ENCODE results near the gene SAMM50. TPM values are rescaled to one million over a fixed set of nuclear protein-coding genes. Genes with fewer than 3 reads are reported as not detected.

SAMM50 gene
- total RNA-seq, 6 experiments from 2014 or later: 17.5 to 39.5 (median 21.0) TPM

DNA sequence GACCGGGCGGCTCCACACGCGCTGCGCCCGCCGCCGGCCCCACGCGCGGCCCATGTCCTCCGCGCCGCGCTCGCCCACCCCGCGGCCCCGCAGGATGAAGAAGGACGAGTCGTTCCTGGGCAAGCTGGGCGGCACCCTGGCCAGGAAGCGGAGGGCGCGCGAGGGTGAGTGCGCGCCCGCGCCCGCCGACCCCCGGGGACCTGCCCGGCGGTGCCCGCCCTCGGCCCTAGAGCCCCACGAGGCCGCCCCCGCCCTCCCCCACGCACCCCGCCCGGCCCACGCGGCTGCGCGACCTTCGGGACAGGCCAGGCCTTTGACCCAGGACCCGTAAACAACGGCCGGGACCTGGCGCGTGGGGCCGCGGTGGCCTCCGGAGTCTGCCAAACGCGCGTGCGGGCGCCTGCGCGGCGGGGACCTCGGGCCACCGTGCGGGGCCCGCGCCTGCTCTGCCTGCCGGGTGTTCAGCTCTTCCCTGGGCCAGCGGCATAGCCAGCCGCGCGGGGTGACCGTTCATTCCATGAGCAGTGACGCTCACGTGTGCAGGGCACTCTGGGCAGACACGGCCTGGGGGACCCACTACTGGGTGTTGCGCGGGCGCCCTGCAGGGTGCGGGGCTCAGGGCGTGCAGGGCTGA lies 69.2 kb downstream of the SAMM50 start, which contains the start of gene PARVB:
Gene PARVB (plus strand): TSS at position 15 of the 634 bp plus-strand sequence. CDS start 38 bp downstream, at position 53.
- no peaks in the 10 kb centered on the region for H3K36me3 ChIP-seq
- ATAC-seq: peak; percentile 5 to 49 (median 43)
- peak within 1 kb of the TSS; percentile 41 to 64 (median 58) for H3K4me3 ChIP-seq
- peaks cover 0 to 18% (median 9%) of the 10 kb centered on the region in 4 donors for H3K4me1 ChIP-seq
- DNase-seq: peak; percentile 48 to 75 (median 65)
- peak within 1 kb of the TSS; percentile 66 to 92 (median 79) for H3K27ac ChIP-seq
- no peaks in the 10 kb centered on the region for H3K9me3 ChIP-seq
- intact Hi-C loops (cut with DNase I): no loop called here
- 0% methylated on average over 5 of the region's 83 CpGs for WGBS (ENCODE audit: insufficient coverage, low coverage, low lambda C conversion rate, missing lambda C conversion rate)
- peak; percentile 11 for TF ChIP-seq POLR2A (IDR thresholded peaks at IDR 0.05)
- TF ChIP-seq, protein P1, sequence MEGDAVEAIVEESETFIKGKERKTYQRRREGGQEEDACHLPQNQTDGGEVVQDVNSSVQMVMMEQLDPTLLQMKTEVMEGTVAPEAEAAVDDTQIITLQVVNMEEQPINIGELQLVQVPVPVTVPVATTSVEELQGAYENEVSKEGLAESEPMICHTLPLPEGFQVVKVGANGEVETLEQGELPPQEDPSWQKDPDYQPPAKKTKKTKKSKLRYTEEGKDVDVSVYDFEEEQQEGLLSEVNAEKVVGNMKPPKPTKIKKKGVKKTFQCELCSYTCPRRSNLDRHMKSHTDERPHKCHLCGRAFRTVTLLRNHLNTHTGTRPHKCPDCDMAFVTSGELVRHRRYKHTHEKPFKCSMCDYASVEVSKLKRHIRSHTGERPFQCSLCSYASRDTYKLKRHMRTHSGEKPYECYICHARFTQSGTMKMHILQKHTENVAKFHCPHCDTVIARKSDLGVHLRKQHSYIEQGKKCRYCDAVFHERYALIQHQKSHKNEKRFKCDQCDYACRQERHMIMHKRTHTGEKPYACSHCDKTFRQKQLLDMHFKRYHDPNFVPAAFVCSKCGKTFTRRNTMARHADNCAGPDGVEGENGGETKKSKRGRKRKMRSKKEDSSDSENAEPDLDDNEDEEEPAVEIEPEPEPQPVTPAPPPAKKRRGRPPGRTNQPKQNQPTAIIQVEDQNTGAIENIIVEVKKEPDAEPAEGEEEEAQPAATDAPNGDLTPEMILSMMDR (IDR thresholded peaks at IDR 0.05): no peak
- no peaks in the 10 kb centered on the region for H3K27me3 ChIP-seq

DNA sequence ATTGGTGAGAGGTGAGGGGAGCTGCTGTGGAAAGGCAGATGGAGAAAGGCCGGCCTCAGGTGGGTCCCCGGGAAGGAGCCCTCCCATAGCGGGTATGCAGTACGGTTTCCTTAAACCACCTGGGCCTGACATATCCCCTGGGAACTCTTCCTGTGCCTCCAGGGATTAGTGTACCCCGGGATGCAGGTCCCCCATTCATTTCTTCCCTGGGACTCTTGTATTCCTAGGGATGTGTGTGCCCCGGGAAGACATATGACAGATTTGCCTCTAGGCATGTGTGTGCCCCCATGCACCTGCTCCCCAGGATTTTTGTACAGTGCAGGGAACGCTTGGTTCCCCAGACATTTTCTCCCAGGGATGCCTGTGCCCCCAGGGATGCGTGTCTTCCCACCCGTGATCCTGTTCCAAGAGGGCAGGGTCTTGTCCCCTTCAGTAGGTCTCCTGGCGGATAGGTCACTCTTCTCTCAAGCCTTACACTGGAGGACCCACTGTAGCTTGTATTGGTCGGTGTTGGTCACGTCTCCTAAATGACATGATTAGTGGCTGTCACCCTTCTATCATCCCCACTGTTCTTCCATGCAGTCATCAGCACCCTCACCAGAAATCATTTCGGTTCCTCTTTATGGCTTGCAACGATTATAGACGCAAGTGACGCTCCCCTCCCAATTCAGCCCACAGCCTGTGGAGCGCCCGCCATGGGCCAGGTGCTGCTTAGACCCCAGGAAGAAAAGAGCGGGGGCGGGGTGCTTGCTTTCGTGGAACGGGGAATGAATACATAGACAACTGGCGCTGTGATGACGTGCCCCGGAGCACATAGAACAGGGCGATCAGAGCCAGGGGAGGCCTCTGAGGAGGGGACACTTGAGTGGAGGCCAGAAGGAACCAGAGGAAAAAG lies 70.2 kb downstream of the SAMM50 start:
- intact Hi-C loops (cut with DNase I): no loop called here
- no peaks in the 10 kb centered on the region for H3K36me3 ChIP-seq
- no peaks in the 10 kb centered on the region for H3K27me3 ChIP-seq
- H3K4me1 ChIP-seq: peaks cover 0 to 23% (median 10%) of the 10 kb centered on the region in 4 donors
- ATAC-seq (peak in 2 of 4 donors; percentile 8 to 21), DNase-seq (peak in 1 of 3 donors; percentile 55)
- H3K4me3 ChIP-seq: peak overlapping the region; percentile 39 to 64 (median 58)
- peak overlapping the region; percentile 66 to 92 (median 79) for H3K27ac ChIP-seq
- H3K9me3 ChIP-seq: no peaks in the 10 kb centered on the region
- WGBS (ENCODE audit: insufficient coverage, low coverage, low lambda C conversion rate, missing lambda C conversion rate): 77% methylated on average over 19 of the region's 26 CpGs
- TF ChIP-seq, protein P1 (IDR thresholded peaks at IDR 0.05): no peak

DNA sequence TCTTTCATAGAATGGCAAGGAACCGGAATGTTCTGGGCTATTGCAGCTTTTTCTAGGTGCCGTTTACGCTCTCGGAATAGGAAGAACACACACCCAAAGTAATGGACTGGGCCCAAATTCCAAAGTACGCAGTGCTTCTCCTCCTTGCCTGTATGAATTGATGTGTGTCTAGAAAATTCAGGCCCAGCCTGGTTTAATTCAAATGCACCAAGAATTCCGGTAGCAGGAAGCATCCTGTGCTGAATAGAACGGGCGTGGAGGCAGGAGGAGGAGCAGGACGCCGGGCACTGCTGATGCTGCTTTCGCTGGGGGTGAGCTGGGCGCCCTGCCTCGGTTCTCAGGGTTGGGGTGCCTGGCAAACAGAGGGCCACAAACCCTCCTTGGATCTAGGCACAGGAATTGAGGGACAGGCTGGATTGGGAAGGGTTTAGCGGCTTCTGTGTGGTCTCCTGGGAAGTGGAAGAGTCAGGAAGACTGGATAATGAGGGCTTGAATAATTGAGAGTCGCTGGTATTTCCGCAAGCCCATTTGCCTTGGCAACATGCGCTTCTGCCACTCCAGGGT lies 70.9 kb downstream of the SAMM50 start:
- no peaks in the 10 kb centered on the region for H3K9me3 ChIP-seq
- no peak for TF ChIP-seq POLR2A (IDR thresholded peaks at IDR 0.05)
- TF ChIP-seq, protein P1 (IDR thresholded peaks at IDR 0.05): no peak
- peak in 2 of 4 donors; percentile 2 to 6 for ATAC-seq
- H3K27me3 ChIP-seq: no peaks in the 10 kb centered on the region
- intact Hi-C loops (cut with DNase I): no loop called here
- no peak for DNase-seq
- H3K4me3 ChIP-seq: no peak overlapping the region
- H3K4me1 ChIP-seq: peaks cover 0 to 23% (median 10%) of the 10 kb centered on the region in 4 donors
- WGBS (ENCODE audit: insufficient coverage, low coverage, low lambda C conversion rate, missing lambda C conversion rate): 70% methylated on average over 7 of the region's 17 CpGs
- H3K36me3 ChIP-seq: no peaks in the 10 kb centered on the region
- H3K27ac ChIP-seq: peak overlapping the region; percentile 60 to 92 (median 79)

DNA sequence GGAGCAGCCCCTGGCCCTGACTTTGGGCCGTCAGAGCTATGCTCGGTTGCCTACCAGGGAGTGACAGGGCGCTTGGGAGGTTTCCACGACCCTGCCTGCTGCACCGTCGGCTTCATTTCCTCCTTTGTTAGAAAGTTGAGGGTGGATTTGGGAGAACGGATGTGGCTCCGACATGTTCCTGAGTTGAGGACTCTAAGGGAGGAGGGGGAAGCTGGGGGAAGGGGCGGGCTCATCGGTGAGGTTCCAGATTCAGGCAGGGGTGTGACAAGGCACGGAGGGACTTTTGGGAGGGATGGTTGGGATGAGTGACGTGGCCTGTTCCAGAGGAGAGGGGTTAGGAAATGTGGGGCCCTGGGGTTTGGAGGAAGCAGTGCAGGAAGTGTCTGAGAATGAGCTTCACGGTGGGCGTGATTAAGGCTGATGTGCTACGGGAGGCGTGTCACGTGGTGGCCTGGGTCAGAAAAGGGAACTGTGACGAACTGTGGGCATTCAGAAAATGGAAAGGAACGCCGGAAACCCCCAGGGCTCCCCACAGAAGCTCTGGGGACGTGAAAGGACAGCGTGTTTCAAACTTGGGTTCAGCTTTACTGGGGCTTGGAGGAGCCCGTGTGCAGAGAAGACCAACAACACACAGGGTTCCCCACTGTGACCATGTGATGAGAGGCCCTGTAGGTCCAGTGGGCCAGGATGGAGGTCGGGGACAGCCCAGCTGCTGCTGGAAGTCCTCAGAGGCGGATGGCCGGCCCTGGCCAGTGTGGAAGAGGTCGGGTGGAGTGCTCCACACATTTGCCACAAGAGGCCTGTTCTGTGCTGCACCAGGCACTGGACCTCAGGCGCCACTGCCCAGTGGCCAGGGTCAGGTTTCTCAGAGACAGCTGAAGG lies 71.6 kb downstream of the SAMM50 start:
- WGBS (ENCODE audit: insufficient coverage, low coverage, low lambda C conversion rate, missing lambda C conversion rate): 40% methylated on average over 20 of the region's 28 CpGs
- DNase-seq: peak; percentile 71 to 80 (median 78)
- Histone ChIP-seq H3K9me3 (no peaks in the 10 kb centered on the region), H3K27ac (peak overlapping the region; percentile 61 to 92 (median 79)), H3K4me1 (peaks cover 0 to 23% (median 10%) of the 10 kb centered on the region in 4 donors), H3K27me3 (no peaks in the 10 kb centered on the region), H3K4me3 (peak overlapping the region in 1 of 3 donors; percentile 9), H3K36me3 (no peaks in the 10 kb centered on the region)
- TF ChIP-seq, protein P1 (IDR thresholded peaks at IDR 0.05): no peak
- peak; percentile 45 for TF ChIP-seq POLR2A (IDR thresholded peaks at IDR 0.05)
- intact Hi-C loops (cut with DNase I): no loop called here
- ATAC-seq: peak; percentile 52 to 69 (median 60)
